IMR-90 (cell line): Measurements from ENCODE around the gene BRINP1.

ENCODE experiments used
- CHD1 ChIP-seq: IDR thresholded peaks from 2 replicates; pipeline ENCODE4 v1.6.1; 2012; ENCODE audit warnings: low read depth, low read length, improper control_type of control experiment
- CTCF ChIP-seq: conservative IDR thresholded peaks from 2 replicates; pipeline ENCODE4 v1.5.1; 2012; ENCODE audit warnings: mild to moderate bottlenecking, low read depth, low read length, improper control_type of control experiment
- MAFK ChIP-seq: IDR thresholded peaks from 2 replicates; pipeline ENCODE4 v1.6.1; 2012; ENCODE audit warnings: low read depth, low read length, improper control_type of control experiment
- POLR2A ChIP-seq: IDR thresholded peaks from 2 replicates; pipeline ENCODE4 v1.6.1; 2012; ENCODE audit warnings: mild to moderate bottlenecking, low read depth, low read length
- RAD21 ChIP-seq: IDR thresholded peaks from 2 replicates; pipeline ENCODE4 v1.6.1; 2012; ENCODE audit warnings: low read length, improper control_type of control experiment
- SMC3 ChIP-seq: fragments of 150-350 bp; IDR thresholded peaks from 2 replicates; pipeline ENCODE4 v1.6.1; 2016; ENCODE audit warnings: low read depth, mild to moderate bottlenecking, antibody characterized with exemption, low read length, moderate library complexity
- USF2 ChIP-seq: fragments of 150-350 bp; IDR thresholded peaks from 2 replicates; pipeline ENCODE4 v1.6.1; 2017; ENCODE audit warnings: mild to moderate bottlenecking, antibody characterized with exemption, low read length, low read depth

- TF ChIP-seq CTCF (no peak), POLR2A (no peak), USF2 (no peak), RAD21 (no peak), CHD1 (no peak), SMC3 (no peak), MAFK (no peak)
Measured at GRCh38 chr9:119343059-119343990, 25.9 kb downstream of the BRINP1 start.
